Trophoblast cell (in vitro differentiated cells and primary cell): ENCODE data around the gene GOLIM4.

Experiments
- DNase-seq, 2 donors: peaks; one replicate each; pipeline ENCODE4 v3.0.0-alpha.2; 2016
- H2AFZ ChIP-seq: 2 replicates; pipeline ENCODE4 v1.6.1; 2013; ENCODE audit warnings: low read length, moderate library complexity, mild to moderate bottlenecking; ENCODE audit not compliant: insufficient read depth, poor library complexity
- H2AK5ac ChIP-seq: 2 replicates; pipeline ENCODE4 v1.6.1; 2013; ENCODE audit warnings: mild to moderate bottlenecking, low read length
- H2BK120ac ChIP-seq: 2 replicates; pipeline ENCODE4 v1.6.1; 2013; ENCODE audit warnings: low read length, mild to moderate bottlenecking, moderate library complexity; ENCODE audit not compliant: insufficient read depth, poor library complexity
- H2BK12ac ChIP-seq: 2 replicates; pipeline ENCODE4 v1.6.1; 2013; ENCODE audit warnings: mild to moderate bottlenecking, low read length, moderate library complexity
- H2BK5ac ChIP-seq: 2 replicates; pipeline ENCODE4 v1.6.1; 2013; ENCODE audit warnings: low read length, low read depth, moderate library complexity, mild to moderate bottlenecking; ENCODE audit not compliant: poor library complexity
- H3K14ac ChIP-seq: 2 replicates; pipeline ENCODE4 v1.6.1; 2013; ENCODE audit warnings: mild to moderate bottlenecking, low read length
- H3K18ac ChIP-seq: 2 replicates; pipeline ENCODE4 v1.6.1; 2013; ENCODE audit warnings: mild to moderate bottlenecking, low read length
- H3K23ac ChIP-seq: 2 replicates; pipeline ENCODE4 v1.6.1; 2013; ENCODE audit warnings: low read length
- H3K27ac ChIP-seq: 2 replicates; pipeline ENCODE4 v1.5.1; 2013; ENCODE audit warnings: low read depth, mild to moderate bottlenecking, inconsistent platforms, low read length, moderate library complexity
- H3K27me3 ChIP-seq: 2 replicates; pipeline ENCODE4 v1.6.1; 2013; ENCODE audit warnings: inconsistent platforms, mild to moderate bottlenecking, low read length, moderate library complexity; ENCODE audit not compliant: insufficient read depth
- H3K36me3 ChIP-seq, 2 experiments: 1 replicate in 1 of 2; 2 replicates in 1 of 2; pipeline ENCODE4 v1.6.1; 2013; ENCODE audit warnings: low read length in 2 of 2, mild to moderate bottlenecking in 2 of 2, moderate library complexity in 1 of 2; ENCODE audit not compliant: insufficient read depth in 2 of 2, control insufficient read depth in 1 of 2
- H3K4ac ChIP-seq: 2 replicates; pipeline ENCODE4 v1.6.1; 2013; ENCODE audit warnings: low read depth, mild to moderate bottlenecking, low read length, moderate library complexity
- H3K4me1 ChIP-seq, 2 experiments: 1 replicate in 1 of 2; 2 replicates in 1 of 2; pipeline ENCODE4 v1.6.1; 2013; ENCODE audit warnings: low read length in 2 of 2, mild to moderate bottlenecking in 2 of 2, moderate library complexity in 1 of 2; ENCODE audit not compliant: insufficient read depth in 2 of 2, control insufficient read depth in 1 of 2
- H3K4me2 ChIP-seq: 2 replicates; pipeline ENCODE4 v1.6.1; 2013; ENCODE audit warnings: inconsistent platforms, mild to moderate bottlenecking, low read length, moderate library complexity
- H3K4me3 ChIP-seq: 2 replicates; pipeline ENCODE4 v1.5.1; 2013; ENCODE audit warnings: mild to moderate bottlenecking, low read depth, low read length, inconsistent platforms
- H3K79me1 ChIP-seq: one replicate; pipeline ENCODE4 v1.6.1; 2013; ENCODE audit warnings: low read length
- H3K79me2 ChIP-seq: 2 replicates; pipeline ENCODE4 v1.6.1; 2013; ENCODE audit warnings: low read length, mild to moderate bottlenecking; ENCODE audit not compliant: control insufficient read depth, insufficient read depth, poor library complexity
- H3K9ac ChIP-seq: 2 replicates; pipeline ENCODE4 v1.6.1; 2013; ENCODE audit warnings: mild to moderate bottlenecking, low read length
- H3K9me3 ChIP-seq: 2 replicates; pipeline ENCODE4 v1.6.1; 2013; ENCODE audit warnings: low read depth, mild to moderate bottlenecking, control low read depth, inconsistent platforms, low read length; ENCODE audit not compliant: insufficient read depth
- H4K12ac ChIP-seq: 2 replicates; pipeline ENCODE4 v1.6.1; 2013; ENCODE audit warnings: low read depth, mild to moderate bottlenecking, low read length, moderate library complexity
- H4K8ac ChIP-seq: 2 replicates; pipeline ENCODE4 v1.6.1; 2013; ENCODE audit warnings: low read depth, mild to moderate bottlenecking, low read length, moderate library complexity
- H4K91ac ChIP-seq: one replicate; pipeline ENCODE4 v1.6.1; 2013; ENCODE audit warnings: low read depth, mild to moderate bottlenecking, low read length, moderate library complexity
- WGBS: extraction: QIAGEN DNeasy Blood & Tissue Kit; methylation state at CpG from one replicate; pipeline ENCODE4 v1.1.7; 2013; ENCODE audit warnings: missing lambda C conversion rate; ENCODE audit not compliant: insufficient read length, insufficient coverage; ENCODE audit errors: extremely low coverage; 5-methylcytosine and 5-hydroxymethylcytosine counted together

GOLIM4 gene

DNA sequence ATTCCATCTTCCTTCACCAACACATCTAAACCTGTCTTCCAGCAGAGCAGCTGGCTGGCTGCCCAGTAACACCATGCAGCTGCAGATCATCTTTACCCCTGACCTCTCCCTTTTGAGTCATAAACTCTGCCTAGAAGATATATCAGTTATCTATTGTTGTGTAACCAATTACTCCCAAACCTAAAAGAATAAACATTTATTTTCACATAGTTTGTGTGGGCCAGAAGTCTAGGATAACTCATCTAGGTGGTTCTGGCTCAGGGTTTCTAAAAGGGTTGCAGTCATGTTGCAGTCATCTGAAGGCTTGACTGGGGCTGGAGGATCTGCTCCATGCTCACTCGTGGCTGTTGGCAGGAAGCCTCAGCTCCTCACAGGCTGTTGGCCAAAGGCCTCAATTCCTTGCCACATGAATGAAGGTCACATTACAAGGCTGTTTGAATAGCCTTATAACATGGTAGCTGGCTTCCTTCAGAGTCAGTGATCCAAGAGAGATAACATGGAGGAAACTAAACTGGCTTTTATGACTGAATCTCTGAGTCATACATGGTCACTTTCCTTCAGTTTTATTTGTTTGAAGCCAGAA lies 92.8 kb downstream of the GOLIM4 start:
- Histone ChIP-seq H2AK5ac (no peak overlapping the region), H4K8ac (no peak overlapping the region), H2BK120ac (no peak overlapping the region), H3K27me3 (no peaks in the 10 kb centered on the region), H3K27ac (no peak overlapping the region), H3K4ac (no peak overlapping the region), H3K4me3 (no peak overlapping the region), H3K23ac (no peak overlapping the region), H4K91ac (no peak overlapping the region), H3K14ac (no peak overlapping the region), H3K4me2 (no peak overlapping the region), H3K79me2 (no peaks in the 10 kb centered on the region), H3K9ac (no peak overlapping the region), H3K9me3 (no peaks in the 10 kb centered on the region), H3K36me3 (no peaks in the 10 kb centered on the region), H3K18ac (no peak overlapping the region), H2AFZ (no peak overlapping the region), H3K4me1 (no peaks in the 10 kb centered on the region), H3K79me1 (no peaks in the 10 kb centered on the region), H2BK12ac (no peak overlapping the region), H4K12ac (no peak overlapping the region), H2BK5ac (no peak overlapping the region)
- WGBS = no CpG with 5 or more reads among the region's 1 CpG
- DNase-seq = no peak

DNA sequence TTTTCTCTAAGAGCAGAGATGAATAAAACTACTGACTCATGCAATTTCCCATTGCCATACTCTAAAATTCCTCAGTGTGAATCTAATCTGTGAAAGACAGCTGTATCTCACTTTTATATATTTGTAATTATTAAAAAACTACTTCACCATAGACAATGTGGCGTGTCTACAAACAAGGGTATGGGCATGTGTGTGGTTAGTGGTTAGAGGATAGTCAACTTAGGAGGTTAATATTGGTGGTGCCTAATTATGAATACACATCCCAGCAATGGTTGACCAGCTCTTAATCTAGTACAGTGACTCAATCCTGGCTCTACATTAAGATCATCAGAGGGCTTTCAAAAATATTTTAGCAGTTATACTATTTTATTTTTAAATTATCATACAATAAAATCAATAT lies 94.5 kb downstream of the GOLIM4 start:
- H3K9me3 ChIP-seq = no peaks in the 10 kb centered on the region
- H2AK5ac ChIP-seq = no peak overlapping the region
- H3K4me3 ChIP-seq = no peak overlapping the region
- no CpG with 5 or more reads among the region's 1 CpG for WGBS
- H2BK5ac ChIP-seq = no peak overlapping the region
- no peak overlapping the region for H3K4me2 ChIP-seq
- H3K18ac ChIP-seq = no peak overlapping the region
- no peaks in the 10 kb centered on the region for H3K79me2 ChIP-seq
- no peaks in the 10 kb centered on the region for H3K27me3 ChIP-seq
- H3K4me1 ChIP-seq = no peaks in the 10 kb centered on the region
- no peaks in the 10 kb centered on the region for H3K79me1 ChIP-seq
- H2BK12ac ChIP-seq = no peak overlapping the region
- no peak overlapping the region for H3K27ac ChIP-seq
- no peak overlapping the region for H3K14ac ChIP-seq
- H2AFZ ChIP-seq = no peak overlapping the region
- H4K12ac ChIP-seq = no peak overlapping the region
- H3K9ac ChIP-seq = no peak overlapping the region
- no peak overlapping the region for H3K4ac ChIP-seq
- DNase-seq = no peak
- no peak overlapping the region for H4K8ac ChIP-seq
- H3K36me3 ChIP-seq = no peaks in the 10 kb centered on the region
- no peak overlapping the region for H4K91ac ChIP-seq
- no peak overlapping the region for H2BK120ac ChIP-seq
- H3K23ac ChIP-seq = no peak overlapping the region

DNA sequence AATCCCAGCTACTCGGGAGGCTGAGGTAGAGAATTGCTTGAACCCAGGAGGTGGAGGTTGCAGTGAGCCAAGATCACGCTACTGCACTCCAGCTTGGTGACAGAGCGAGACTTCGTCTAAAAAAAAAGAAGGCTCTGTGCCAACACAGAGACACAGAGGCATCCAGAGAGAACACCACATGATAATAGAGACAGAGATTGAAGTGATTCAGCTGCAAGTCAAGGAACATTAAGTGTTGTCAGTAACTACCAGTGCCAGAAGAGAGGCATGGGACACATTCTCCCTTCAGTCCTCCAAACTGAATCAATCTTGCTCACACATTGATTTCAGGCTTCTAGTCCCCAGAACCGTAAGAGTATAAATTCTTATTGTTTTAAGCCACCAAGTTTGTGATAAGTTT lies 97.5 kb downstream of the GOLIM4 start:
- WGBS = no CpG with 5 or more reads among the region's 5 CpGs
- Histone ChIP-seq H2AFZ (no peak overlapping the region), H3K9ac (no peak overlapping the region), H3K23ac (no peak overlapping the region), H3K9me3 (no peaks in the 10 kb centered on the region), H3K4me2 (no peak overlapping the region), H2BK5ac (no peak overlapping the region), H4K91ac (no peak overlapping the region), H3K36me3 (no peaks in the 10 kb centered on the region), H4K8ac (no peak overlapping the region), H3K79me2 (no peaks in the 10 kb centered on the region), H3K18ac (no peak overlapping the region), H2AK5ac (no peak overlapping the region), H3K27ac (no peak overlapping the region), H3K79me1 (no peaks in the 10 kb centered on the region), H3K27me3 (no peaks in the 10 kb centered on the region), H2BK12ac (no peak overlapping the region), H3K4me3 (no peak overlapping the region), H3K14ac (no peak overlapping the region), H4K12ac (no peak overlapping the region), H2BK120ac (no peak overlapping the region), H3K4ac (no peak overlapping the region), H3K4me1 (no peaks in the 10 kb centered on the region)
- DNase-seq = no peak

DNA sequence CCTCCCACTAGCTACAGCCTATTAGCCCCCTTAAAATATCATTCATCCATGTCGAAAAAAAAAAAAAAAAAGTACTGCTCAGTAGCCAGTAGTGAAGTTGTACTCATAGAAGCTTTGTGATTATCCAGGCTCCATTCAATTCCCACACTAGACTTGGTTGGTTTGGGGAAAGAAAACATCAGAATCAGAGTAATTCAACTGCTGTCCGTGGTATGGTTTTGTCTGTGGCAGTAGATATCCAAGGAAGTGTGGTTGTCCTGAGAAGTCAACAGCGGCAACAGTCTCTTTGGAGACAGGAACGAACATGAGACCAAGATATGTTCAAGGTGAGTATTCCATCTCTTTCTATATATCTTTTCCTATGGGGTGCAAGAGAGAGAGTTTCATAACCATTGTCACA lies 99.2 kb downstream of the GOLIM4 start:
- Histone ChIP-seq H3K9ac (no peak overlapping the region), H3K23ac (no peak overlapping the region), H2AFZ (no peak overlapping the region), H3K27ac (no peak overlapping the region), H4K91ac (no peak overlapping the region), H3K27me3 (no peaks in the 10 kb centered on the region), H3K4ac (no peak overlapping the region), H2BK120ac (no peak overlapping the region), H3K36me3 (no peaks in the 10 kb centered on the region), H3K4me3 (no peak overlapping the region), H2BK5ac (no peak overlapping the region), H3K79me1 (no peaks in the 10 kb centered on the region), H4K8ac (no peak overlapping the region), H3K79me2 (no peaks in the 10 kb centered on the region), H3K4me1 (no peaks in the 10 kb centered on the region), H3K9me3 (no peaks in the 10 kb centered on the region), H2BK12ac (no peak overlapping the region), H4K12ac (no peak overlapping the region), H2AK5ac (no peak overlapping the region), H3K4me2 (no peak overlapping the region), H3K14ac (no peak overlapping the region), H3K18ac (no peak overlapping the region)
- WGBS = no CpG with 5 or more reads among the region's 4 CpGs
- no peak for DNase-seq
